HEK293 (cell line): ENCODE measurements around the gene ADNP.

Source experiments
- GLI4 ChIP-seq: fragments of 450-650 bp; formaldehyde crosslinking; IDR thresholded peaks from 2 replicates; pipeline ENCODE4 v1.5.1; 2016; ENCODE audit warnings: missing biosample characterization, missing genetic modification characterization
- ZNF175 ChIP-seq: fragments of 450-650 bp; formaldehyde crosslinking; IDR thresholded peaks from 2 replicates; pipeline ENCODE4 v1.5.1; 2016; ENCODE audit warnings: missing biosample characterization, missing genetic modification characterization
- ZNF654 ChIP-seq: fragments of 450-650 bp; formaldehyde crosslinking; IDR thresholded peaks from 2 replicates; pipeline ENCODE4 v1.5.1; 2016; ENCODE audit warnings: low read depth, missing biosample characterization, missing genetic modification characterization
- ZNF768 ChIP-seq: fragments of 450-650 bp; formaldehyde crosslinking; IDR thresholded peaks from 2 replicates; pipeline ENCODE4 v1.5.1; 2018; ENCODE audit warnings: missing biosample characterization, mild to moderate bottlenecking, missing genetic modification characterization
- TF ChIP-seq, protein P1 (sequence below): fragments of 450-650 bp; formaldehyde crosslinking; IDR thresholded peaks from 2 replicates; pipeline ENCODE4 v1.5.1; 2016; ENCODE audit warnings: missing biosample characterization, missing genetic modification characterization

DNA sequence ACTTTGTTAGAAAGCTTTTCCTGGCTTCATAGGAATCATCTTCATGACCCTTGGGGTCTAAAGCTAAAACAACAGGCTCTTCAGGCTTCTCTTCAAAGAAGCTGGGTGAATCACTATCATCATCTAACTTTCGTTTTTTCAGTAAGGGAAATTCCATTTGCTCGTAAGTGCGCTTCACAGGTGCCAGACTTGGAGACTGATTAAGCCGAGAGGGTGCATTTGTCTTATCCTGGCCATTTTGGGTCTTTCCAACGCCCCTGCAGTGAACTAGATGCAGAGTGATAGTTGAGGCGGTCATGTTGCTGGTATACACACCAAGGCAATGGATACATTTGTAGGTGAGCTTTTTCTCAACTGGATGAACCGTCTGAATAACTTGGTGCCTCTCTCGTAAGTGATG lies 38.8 kb downstream of the ADNP start:
- TF ChIP-seq, protein P1, sequence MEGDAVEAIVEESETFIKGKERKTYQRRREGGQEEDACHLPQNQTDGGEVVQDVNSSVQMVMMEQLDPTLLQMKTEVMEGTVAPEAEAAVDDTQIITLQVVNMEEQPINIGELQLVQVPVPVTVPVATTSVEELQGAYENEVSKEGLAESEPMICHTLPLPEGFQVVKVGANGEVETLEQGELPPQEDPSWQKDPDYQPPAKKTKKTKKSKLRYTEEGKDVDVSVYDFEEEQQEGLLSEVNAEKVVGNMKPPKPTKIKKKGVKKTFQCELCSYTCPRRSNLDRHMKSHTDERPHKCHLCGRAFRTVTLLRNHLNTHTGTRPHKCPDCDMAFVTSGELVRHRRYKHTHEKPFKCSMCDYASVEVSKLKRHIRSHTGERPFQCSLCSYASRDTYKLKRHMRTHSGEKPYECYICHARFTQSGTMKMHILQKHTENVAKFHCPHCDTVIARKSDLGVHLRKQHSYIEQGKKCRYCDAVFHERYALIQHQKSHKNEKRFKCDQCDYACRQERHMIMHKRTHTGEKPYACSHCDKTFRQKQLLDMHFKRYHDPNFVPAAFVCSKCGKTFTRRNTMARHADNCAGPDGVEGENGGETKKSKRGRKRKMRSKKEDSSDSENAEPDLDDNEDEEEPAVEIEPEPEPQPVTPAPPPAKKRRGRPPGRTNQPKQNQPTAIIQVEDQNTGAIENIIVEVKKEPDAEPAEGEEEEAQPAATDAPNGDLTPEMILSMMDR (tag by site-specific recombination) = no peak
- TF ChIP-seq ZNF768 (tag by site-specific recombination) = no peak
- no peak for TF ChIP-seq GLI4 (tag by site-specific recombination)
- TF ChIP-seq ZNF654 (tag by site-specific recombination) = no peak
- no peak for TF ChIP-seq ZNF175
